NCI-H524 (cell line): Measurements from ENCODE around the gene LRIG2.
"Not testable (repeated sequence)": the region's sequence is repeated elsewhere in the genome, so short reads cannot be mapped to it uniquely, and the experiment has no call there.

Source experiments
- DNase-seq, 2 experiments: peaks; one replicate each; lab custom pipeline; 2025; lab: John Stamatoyannopoulos, UW

LRIG2 gene

GRCh38 chr1:113126207-113126606 lies 53.2 kb downstream of the LRIG2 start:
- DNase-seq, result no peak

GRCh38 chr1:113128116-113128515 lies 55.1 kb downstream of the LRIG2 start:
- no peak for DNase-seq

DNA sequence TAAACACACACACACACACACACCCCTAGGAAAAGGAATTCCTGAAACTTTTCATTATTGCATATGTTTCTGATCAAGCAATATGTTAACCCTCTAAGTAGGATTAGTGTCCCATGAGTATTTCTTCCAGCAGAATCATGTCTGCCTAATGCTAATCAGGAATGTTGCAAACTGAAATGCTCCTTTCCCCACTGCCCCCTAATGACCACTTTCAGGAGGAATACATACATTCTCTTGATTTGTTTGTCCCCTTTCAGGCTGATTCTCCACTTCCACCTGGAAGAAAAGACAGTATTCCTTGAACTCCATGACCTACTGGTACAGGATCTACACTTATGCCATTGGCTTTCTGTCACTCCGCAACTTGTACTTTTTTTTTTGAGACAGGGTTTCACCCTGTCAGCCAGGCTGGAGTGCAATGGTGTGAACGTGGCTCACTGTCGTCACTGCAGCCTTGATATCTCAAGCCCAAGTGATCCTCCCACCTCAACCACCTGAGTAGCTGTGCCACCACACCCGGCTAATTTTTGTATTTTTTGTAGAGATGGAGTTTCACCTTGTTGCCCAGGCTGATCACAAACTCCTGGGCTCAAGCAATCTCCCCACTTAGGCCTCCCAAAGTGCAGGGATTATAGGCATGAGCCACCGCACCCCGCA lies 56.7 kb downstream of the LRIG2 start:
- peak in 1 of 2 experiments; percentile 13 for DNase-seq

- no peak for DNase-seq
These were observed 60.0 kb downstream of the LRIG2 start for GRCh38 chr1:113133038-113133437.

DNA sequence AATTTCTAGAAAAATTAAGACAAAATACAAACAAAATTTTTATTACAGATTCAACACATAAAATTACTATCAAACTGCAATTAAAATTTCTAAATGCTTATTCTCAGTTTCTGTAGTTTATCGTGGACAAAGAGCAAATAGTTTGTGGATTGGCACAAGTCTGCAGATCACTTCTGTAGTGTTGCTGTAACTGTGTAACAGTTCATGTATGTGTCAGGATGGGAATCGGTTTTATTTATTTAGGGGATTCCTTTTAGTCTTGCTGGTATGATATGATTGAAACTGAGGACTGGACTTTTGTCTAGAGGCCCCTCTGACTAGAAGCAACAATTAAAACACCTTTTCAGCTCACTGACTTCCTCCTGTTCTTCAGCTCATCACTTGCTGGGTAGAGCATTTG lies 60.8 kb downstream of the LRIG2 start:
- no peak for DNase-seq

GRCh38 chr1:113135460-113135859 lies 62.5 kb downstream of the LRIG2 start:
- DNase-seq, result no peak

- no peak for DNase-seq
These were observed 63.5 kb downstream of the LRIG2 start for GRCh38 chr1:113136476-113136875.

GRCh38 chr1:113137563-113137962 lies 64.6 kb downstream of the LRIG2 start:
- DNase-seq, result no peak

GRCh38 chr1:113138778-113139177 lies 65.8 kb downstream of the LRIG2 start:
- no peak for DNase-seq

DNA sequence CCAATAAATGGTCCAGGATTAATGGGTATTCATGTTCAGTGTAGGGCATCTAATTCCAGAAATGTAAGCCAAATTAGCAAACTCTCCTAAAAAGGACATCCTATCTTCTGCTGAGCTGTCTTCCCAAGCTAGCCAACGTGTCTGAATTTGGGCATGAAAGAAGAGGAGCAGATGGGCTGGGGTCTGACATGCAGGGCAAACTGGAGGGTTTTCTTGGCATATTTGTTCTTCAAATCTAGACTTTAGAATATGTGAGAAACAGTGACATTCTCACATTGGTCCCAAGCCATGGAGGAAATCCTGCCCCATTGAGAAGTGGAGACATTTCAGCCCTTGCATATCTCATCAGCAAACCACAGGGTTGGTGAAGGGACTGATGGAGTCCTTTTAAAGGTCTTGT lies 67.2 kb downstream of the LRIG2 start:
- no peak for DNase-seq

- DNase-seq, result peak; percentile 44 to 65
These were observed 67.8 kb downstream of the LRIG2 start for GRCh38 chr1:113140588-113141446.

GRCh38 chr1:113141650-113142473 lies 68.9 kb downstream of the LRIG2 start:
- no peak for DNase-seq

- DNase-seq, result no peak
These were observed 69.8 kb downstream of the LRIG2 start for GRCh38 chr1:113142791-113143190.

GRCh38 chr1:113146242-113147072 lies 73.5 kb downstream of the LRIG2 start:
- no peak for DNase-seq

DNA sequence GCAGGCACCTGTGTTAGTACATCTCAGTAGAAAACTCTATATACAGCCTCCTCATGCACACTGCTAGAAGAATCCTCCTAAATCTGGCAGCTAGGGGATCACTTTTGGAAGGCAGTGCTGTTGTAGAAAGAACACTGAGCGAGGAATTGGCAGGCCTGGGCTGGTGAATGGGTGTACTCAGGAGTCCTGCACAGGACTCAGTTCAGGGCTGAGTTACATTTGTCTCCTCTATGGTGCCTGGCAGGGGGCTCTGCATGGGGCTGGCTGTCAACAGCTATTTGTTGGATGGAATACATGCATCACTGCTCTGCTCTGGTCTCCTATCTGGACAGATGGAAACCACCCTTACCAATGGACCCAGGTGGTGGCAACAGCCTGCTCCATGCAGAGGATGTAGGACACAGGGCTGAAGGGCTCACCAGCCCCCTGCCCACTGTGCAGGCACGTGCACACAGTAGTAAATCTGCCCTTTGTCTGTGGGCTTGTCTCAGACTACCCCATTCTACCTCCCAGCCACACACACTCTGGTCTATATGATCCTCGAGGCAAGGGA lies 74.2 kb downstream of the LRIG2 start:
- DNase-seq, result no peak

DNA sequence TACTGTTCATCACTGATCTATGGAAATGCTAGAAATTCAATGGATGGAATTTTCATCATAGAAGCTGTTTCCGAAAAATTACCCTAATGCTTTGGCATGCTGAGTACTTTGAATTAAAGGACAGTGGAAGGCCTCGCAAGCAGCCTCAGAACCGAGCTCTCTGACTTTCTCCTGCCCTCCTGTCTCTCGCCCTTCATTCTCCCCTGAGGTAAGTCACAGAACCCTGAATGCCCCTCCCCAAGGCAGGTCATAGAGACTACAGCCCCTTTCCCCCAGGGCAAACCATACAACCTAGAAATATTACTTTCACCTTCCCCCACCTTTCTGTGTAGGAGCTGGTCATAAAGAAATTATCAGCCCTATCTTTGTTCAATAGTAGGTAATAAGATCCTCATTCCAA lies 74.8 kb downstream of the LRIG2 start:
- DNase-seq, result no peak

GRCh38 chr1:113150494-113150893 lies 77.5 kb downstream of the LRIG2 start:
- not testable (repeated sequence) for DNase-seq

GRCh38 chr1:113153116-113153803 lies 80.3 kb downstream of the LRIG2 start:
- peak in 1 of 2 experiments; percentile 44 for DNase-seq

GRCh38 chr1:113156368-113156767 lies 83.4 kb downstream of the LRIG2 start:
- DNase-seq, result no peak

DNA sequence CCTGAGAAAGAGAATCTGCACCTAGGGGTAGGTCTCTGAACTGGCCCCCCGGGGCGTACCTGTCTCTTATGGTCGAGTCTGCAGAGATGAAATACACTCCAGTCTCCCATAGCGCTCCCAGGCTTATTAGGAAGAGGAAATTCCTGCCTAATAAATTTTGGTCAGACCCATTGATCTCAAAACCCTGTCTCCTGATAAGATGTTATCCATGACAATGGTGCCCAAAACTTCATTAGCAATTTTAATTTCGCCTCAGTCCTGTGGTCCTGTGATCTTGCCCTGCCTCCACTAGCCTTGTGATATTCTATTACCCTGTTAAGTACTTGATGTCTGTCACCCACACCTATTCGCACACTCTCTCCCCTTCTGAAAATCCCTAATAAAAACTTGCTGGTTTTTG lies 85.7 kb downstream of the LRIG2 start:
- not testable (repeated sequence) for DNase-seq

DNA sequence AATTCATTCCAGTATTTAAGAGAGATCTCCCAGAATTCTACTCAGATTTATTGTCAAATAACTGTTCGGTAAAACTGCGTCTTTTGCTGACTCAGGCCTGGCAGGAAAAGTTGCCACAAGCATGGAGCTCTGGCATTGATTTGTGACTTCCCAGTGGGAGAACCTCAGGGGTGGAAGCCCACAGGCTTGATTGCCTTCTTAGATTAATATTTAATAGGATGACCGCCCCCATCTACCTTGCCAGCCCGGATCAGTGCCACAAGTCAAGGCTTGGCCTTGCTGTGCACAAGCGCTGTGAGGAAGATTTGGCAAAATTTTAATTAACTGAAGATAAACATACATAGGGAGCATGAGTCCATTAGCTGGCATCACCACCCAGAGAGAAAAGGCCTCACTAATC lies 93.5 kb downstream of the LRIG2 start:
- no peak for DNase-seq
